ENCODE measurements around the gene PPP2R5E.

Gene PPP2R5E

GRCh38 chr14:63362389-63362819 is 180.8 kb downstream of the PPP2R5E start:
- no peak for DNase-seq

GRCh38 chr14:63361790-63362189 is 181.4 kb downstream of the PPP2R5E start:
- DNase-seq = no peak

DNA sequence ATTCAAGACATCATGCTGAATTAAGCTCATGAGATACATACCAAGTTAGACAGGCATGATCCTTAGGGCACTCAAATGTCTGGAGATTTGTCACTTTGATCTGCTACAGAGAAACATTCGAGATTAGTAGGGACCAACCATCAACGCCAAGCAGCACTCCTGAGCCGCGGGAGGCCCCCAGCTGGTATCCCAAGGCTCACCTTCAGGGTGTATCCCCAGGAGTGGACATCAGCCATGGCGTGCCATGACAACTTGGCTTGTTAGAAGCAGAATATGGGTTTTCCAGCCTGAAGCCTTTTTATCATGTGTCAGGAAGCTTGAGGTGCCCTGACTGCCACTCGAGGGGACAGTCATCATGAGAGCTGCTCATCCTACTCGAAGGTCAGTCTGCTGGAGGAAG is 185.3 kb downstream of the PPP2R5E start:
- no peak for DNase-seq

- DNase-seq = no peak
Measured at GRCh38 chr14:63345826-63346225, 197.4 kb downstream of the PPP2R5E start.

DNA sequence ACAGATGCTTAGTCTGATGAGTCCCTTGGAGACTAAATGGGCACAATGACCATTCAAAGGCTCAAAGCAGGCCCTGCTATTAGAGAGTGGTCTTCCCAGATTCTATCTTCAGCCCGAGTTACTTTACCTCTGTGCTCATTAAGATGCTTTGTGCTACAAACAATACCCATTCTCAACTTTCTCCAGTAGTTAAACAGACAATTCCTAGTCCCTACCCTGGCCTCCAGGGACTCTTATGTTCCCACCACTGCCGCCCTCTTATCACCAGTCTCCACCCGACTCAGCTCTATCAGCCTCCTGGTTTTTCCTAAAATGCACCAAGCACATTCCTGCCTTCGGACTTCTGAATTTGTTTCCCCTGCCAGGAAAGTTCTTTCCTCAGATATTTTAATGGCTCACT is 198.8 kb downstream of the PPP2R5E start:
- no peak for DNase-seq

- no peak for DNase-seq
Measured at GRCh38 chr14:63343878-63344277, 199.3 kb downstream of the PPP2R5E start.

DNA sequence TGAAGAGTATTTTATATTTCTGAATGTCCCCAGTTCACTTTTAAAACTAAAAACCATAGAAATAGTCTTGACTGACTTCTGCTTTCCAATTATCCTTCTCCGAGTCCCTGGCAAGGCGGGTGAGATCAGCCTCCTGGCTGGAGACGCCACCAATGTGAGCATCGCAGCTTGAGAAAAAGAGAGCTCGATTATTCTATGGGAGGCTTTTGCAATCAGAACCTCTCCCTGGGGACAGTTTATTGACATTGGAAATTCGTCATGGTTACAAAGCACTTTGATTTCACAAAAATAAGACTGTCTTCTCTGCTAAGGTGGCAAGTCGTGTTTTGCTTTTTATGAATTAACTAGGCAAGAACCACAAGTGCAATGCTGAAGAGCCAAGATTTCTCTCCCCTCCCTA is 200.8 kb downstream of the PPP2R5E start:
- no peak for DNase-seq

DNA sequence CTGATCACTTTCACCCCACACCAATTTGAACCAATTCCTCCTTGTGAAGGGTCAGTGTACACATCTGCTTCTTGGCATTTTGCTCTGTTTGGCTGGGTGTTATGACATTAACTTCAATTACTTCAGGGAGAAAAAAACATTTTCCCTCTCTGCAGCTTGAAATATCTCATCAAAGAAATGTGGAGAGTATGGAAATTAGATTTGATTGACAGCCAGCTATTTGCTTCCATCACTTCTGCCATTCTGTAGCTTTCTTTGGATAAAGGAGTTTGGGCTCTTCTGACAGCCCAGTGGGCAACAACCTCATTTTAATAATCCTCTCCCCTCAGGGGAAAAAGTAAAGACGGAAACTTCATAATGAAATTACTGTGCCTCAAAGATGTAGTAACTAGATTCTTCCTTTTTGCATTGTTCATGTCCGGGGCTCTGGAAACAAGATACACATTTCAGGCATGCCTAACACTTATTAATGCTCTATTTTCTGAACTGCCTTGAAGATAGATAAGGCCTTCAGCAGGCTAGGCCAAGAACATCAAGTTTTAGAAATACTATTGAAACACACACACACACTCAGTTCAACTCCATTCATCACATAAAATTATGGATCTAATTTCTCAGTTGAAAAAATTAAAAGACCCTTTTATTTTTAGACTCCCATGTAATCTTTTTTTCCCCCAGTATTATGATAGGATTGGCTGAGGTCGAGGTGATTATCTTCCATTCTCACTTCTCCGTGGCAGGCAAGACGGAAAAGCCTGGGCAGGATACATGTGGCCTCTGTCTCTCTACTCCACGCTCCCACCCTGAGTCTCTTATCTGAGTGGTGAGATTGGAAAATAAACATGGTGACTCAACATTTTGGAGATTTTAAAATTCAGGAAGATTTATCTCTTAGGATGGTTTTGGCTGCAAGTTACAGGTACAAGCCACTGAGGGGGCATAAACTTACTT is 214.1 kb downstream of the PPP2R5E start:
- no peak for DNase-seq

DNA sequence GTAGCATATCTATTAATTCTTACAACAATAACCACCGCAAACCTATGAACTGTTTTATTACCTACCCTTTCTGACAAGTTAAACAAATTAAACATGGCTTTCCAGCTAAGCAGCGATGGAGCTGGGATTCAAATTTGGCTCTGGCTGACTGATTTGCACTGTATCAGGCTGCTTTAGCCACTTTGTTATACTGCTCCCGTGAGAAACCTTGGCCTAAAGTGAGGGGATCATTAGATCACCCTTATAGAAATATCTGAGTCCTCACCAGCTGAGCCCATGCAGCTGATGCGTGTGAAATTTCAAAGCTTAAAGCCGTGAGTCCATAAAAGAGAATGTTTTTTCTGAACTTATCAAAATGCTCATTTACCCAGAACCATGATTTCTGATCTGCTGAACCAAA is 216.3 kb downstream of the PPP2R5E start:
- no peak for DNase-seq

DNA sequence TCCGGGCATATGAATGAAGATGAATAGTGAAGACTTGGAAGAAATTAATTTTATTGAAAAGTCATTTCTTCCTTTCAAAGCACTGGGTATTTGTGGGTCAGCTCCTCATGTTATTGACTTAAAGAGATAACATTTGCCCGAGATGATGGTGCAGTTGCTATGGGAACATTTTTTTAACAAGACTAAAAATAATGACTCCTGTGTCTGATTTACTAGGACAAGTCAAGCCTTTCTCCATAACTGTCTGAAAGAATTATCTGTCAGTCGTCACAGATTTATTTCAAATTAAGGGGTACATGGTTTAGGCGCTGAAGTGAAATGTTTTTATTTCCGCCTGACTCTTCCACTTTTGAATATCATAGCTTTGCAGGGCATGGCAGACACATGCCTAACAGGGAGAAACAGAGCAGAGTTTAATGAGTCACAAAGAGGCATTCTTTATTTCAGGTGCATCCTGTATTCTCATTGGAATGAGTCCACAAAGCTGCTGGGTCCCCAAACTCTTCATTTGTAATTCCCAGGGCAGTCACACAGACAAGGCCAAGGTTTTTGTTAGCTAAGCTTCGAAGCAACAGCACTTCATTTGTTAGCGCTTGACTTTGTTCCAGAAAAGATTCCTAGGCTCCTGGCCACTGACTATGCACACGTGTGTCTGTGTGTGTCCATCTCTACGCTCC is 220.1 kb downstream of the PPP2R5E start:
- no peak for DNase-seq

DNA sequence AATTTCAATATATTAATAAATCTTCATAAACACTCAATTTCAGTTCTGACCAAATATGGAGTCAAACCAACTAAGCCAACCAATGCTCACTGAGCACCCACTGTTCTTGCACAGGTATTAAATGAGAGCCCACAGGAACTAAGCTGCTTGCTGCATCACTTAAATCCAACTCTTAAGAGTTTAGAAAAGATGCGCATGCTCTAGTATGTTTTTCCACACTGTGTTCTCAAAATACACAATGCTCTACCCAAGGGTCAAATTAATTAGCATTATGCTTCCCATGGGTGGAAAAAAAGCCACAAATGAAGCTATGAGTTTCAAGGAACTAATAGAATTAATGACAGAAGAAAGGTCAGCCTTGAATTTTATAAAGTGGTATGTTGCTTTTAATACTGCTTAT is 220.7 kb downstream of the PPP2R5E start:
- no peak for DNase-seq
